ENCODE measurements around the gene UNKL.
"Not testable (repeated sequence)": the region's sequence is repeated elsewhere in the genome, so short reads cannot be mapped to it uniquely, and the experiment has no call there.

UNKL gene

GRCh38 chr16:1335996-1336395 is 78.5 kb downstream of the UNKL start:
- DNase-seq: no peak

DNA sequence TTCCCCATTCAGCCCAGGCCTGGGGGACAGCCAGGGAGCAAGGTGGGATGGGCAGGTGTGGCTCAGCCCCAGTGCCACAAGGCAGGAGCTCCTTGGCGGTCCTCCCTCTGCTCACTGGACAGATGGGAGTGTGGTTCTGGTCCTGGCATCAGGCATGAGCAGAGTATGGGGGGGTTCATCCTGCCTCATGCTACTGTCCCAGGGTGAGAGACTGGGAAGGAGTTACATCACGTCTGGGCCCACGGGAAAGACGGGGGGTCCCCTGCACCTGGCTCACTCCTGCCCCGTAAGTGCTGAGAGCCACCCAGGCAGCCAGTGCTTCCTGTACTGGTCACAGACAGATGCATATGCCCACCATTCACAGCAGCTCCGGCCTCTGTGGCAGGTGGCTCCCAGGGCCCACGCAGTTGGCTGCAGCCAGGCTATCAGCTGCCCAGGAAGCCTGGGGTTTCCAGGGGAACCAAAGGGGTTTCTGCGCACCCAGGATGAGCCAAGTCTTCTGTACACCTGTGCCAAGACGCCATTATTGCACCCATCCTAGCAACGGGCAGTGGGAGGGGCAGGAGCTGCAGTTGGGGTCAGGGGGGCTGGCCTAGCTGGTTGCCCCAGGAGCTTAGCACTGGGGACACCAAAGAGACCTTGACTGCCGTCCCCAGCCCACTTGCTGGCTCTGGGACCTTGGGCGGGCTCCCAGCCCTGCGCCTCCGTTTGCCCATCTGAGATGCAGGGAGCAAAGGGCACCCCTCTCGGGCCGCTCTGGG is 79.1 kb downstream of the UNKL start:
- no peak for DNase-seq

GRCh38 chr16:1334739-1335138 is 79.8 kb downstream of the UNKL start:
- DNase-seq: no peak

- DNase-seq: no peak
Measured at GRCh38 chr16:1333854-1334700, 80.4 kb downstream of the UNKL start.

DNA sequence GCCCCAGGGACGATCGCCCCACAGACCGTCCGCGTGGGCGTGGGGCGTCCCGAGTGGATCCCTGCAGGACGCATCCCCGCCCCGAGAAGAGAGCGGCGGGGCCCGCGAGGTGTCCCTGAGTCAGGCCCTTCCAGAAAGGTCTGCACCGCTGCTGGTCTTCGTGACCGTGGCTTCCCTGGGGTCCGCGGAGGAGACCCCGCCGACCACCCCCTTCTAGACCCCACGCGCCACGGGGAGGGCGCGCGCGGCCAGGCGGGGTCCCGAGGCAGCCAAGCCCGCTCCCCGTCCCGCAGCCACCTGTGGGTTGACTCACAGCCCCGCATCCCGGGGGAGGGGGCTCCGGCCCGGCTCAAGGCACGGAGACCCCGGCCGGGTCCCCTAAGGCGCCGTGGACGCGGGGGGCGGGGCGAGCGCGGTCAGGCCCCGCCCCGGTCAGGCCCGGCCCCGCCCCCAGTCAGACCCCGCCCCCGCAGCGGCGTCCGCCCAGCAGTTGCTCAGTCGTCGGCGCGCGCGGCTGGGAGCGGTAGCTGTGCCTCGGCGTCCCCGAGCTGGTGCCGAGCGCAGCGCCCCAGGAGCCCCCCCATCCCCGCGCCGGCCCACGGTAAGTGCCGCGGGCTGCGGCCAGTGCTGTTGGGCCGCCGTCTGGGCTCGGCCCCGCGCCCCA is 81.2 kb downstream of the UNKL start, which contains the start of gene BAIAP3:
Gene BAIAP3 (plus strand): TSS at position 497 of the 664 bp plus-strand sequence. CDS start 4,905 bp downstream, outside the sequence.
- DNase-seq: no peak

DNA sequence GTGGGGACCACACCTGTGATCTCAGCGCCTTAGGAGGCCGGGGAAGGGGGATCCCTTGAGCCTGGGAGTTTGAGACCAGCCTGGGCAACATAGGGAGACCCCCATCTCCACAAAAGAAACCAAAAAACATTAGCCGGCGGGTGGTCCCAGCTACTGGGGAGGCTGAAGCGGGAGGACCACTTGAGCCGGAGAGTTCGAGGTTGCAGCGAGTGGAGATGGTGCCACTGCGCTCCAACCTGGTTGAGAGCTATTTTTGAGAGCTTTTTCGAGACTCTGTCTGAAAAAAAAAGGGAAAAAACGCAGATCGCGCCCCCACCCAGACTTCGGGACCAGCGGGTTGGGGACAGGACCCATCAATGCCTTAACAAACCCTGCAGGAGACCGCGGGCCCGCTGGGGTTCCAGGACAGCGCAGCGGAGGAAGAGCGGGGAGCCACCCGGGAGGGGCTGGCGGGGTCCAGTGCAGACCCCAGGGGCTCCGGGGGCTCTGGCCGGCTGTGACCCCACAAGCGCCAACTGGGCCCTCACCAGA is 81.8 kb downstream of the UNKL start:
- no peak for DNase-seq

DNA sequence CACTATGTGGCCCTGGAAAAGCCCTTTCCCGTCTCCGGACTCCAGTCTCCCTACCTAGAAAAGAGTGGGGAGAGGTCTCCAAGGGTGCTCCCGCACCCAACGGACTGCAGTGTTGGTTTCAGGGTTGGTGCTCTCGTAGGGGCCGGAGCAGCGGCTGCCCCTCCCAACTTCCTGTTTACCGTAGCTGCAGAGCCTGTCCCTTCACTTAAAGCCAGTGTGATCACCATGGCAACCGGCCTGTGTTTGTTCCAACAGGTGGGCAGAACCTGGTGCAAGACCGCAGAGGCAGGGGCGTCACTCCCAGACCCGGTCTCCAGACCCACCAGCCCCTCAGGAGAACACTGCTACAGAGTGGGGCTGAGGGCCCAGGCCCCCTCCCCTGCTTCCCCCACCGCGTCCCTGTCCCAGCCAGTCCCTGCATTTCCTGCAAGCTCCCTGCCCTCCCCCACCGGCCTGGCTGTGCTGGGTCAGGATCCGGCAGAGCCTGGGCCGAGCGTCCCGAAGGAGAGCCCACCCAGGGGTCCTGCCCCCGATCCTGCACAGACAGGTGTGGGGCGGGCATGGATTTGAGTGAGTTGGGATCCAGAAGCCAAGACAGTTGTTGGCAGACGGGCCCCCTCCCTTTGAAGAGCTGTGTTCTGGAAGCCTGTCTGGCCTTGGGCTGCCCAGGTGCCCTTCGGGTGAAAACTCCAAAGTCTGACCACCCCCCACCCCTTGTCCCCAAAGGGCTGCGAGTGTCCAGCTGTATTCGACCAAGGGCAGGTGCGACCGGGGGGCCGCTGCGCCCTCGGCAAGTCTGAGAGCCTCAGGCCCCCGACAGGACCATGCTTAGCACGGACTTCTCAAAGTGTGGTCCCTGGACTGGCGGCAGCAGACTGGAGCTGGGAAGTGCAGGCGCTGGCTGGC is 82.5 kb downstream of the UNKL start:
- DNase-seq: no peak

DNA sequence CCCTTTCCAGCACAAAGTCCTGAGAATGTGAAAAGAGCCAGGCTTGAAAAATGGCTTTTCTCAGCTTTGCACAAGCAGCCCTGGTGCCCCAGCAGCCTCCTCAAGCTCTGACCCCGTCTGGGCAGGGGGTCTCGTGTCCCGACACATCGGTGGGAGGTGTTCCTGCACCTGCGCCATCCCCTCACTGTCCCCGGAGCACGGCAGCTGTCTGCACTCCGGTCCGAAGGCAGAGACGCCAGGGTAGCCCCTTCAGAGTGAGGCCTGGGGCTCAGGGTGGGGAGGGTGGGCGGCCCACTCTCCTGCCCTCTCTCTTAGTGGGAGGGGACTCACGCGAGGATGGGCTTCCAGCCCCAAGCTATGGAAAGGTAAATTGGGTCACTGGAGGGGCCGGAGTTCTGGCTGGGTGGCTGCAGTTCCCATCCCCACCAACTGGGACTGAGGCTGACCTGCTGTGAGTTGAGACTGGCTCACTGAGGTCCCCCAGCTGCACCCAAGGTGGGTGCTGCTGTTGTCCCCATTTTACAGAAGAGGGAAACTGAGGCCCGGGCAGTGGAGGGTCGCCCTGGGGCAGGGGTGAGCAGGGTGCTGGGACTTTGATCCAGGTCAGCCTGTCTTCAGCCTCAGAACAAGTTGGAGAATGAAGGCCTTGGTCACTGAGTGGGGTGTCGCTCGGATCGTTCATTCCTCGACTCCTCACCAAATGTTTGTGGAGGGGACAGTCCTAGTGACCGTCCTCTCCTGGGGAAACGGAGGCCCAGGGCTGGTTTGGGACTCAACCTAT is 83.4 kb downstream of the UNKL start:
- DNase-seq: no peak

DNA sequence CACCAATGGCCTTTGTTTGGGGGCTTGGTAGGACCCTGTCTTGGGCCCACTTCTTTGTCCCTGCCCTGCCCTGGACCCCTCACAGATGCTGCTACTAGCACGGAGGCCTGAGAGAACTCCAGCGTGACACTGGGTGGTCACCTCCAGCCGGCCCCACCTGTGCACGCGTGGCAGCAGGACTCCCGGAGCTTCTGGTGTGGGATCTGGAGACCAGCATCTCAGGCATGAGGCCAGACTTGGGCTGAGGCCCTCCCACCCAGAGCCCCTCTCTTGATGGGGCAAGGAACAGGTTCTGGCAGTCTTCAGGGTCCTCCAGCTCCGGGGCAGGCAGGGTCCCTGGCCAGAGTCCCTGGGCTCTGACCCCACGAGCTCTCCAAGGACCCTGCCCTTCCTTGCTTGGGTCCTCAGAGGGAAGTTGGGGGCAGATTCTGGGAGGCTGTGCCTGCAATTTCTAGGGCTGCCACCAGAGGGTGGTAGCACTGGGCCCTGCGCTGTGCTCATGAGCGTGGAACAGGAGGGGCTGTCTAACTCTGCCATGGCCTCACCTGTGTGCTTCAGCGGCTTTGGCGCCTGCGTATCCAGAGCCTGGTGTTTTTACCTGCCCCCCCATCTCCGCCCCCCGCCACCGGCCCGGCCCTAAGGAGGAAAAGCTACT is 84.1 kb downstream of the UNKL start:
- no peak for DNase-seq

GRCh38 chr16:1328961-1329360 is 85.5 kb downstream of the UNKL start:
- DNase-seq: not testable (repeated sequence)

DNA sequence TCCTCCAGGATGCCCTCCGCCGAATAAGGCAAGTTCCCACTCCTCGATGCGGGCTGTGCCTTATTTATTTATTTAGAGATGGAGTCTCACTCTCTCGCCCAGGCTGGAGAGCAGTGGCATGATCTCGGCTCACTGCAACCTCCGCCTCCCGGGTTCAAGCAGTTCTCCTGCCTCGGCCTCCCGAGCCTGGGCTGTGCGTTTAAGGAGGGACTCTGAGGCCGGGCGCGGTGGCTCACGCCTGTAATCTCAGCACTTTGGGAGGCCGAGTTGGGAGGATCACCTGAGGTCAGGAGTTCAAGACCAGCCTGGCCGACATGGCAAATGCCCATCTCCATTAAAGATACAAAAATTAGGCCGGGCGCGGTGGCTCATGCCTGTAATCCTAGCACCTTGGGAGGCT is 86.4 kb downstream of the UNKL start:
- DNase-seq: not testable (repeated sequence)

DNA sequence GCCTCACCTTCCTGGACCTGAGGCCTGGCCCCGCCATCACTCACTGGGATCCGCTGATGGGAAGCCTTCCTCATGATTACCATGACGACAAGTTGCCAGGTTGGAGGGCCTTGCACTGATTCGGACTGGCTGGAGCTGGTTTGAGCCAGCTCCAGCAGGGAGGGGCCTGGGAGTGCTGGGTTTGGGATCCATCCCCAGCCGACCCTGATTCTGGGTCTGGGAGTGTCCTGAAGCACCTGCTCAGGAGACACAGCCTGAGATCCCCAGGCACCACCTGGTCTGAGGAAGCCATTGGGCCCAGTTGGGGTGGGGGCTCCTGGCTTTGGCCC is 86.9 kb downstream of the UNKL start:
- no peak for DNase-seq

GRCh38 chr16:1326946-1327618 is 87.4 kb downstream of the UNKL start:
- no peak for DNase-seq

- DNase-seq: no peak
Measured at GRCh38 chr16:1326391-1326790, 88.1 kb downstream of the UNKL start.

- DNase-seq: no peak
Measured at GRCh38 chr16:1325673-1326371, 88.7 kb downstream of the UNKL start.

DNA sequence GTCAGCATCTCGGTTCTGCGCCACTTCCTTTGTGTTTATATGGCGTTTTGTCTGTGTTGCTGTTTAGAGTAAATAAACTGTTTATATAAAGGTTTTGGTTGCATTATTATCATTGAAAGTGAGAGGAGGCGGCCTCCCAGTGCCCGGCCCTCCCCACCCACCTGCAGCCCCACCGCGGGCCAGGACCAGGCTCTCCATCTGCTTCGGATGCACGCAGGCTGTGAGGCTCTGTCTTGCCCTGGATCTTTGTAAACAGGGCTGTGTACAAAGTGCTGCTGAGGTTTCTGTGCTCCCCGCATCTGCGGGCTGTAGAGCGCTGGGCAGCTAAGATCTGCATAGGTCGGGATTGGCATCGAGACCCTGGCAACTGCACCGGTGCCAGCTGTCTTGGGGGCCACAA is 89.2 kb downstream of the UNKL start:
- DNase-seq: no peak

GRCh38 chr16:1324286-1324826 is 90.1 kb downstream of the UNKL start:
- no peak for DNase-seq

GRCh38 chr16:1323296-1324239 is 90.9 kb downstream of the UNKL start:
- no peak for DNase-seq
